SU-DHL-6 (cell line): ENCODE data around the gene CDC42EP1.

Source experiments
- H2AFZ ChIP-seq: fragments of 200-600 bp; sonication (generic); 2 replicates; pipeline ENCODE4 v1.6.1; 2014; ENCODE audit warnings: low read depth, mild to moderate bottlenecking, moderate library complexity, mixed read lengths, antibody characterized with exemption, low read length; ENCODE audit not compliant: severe bottlenecking
- H3F3A ChIP-seq: fragments of 200-600 bp; shearing (Covaris generic); 2 replicates; pipeline ENCODE4 v1.6.0; 2016; ENCODE audit warnings: antibody characterized with exemption, mild to moderate bottlenecking; ENCODE audit not compliant: insufficient read depth
- H3K27ac ChIP-seq: fragments of 200-600 bp; sonication (generic); 2 replicates; pipeline ENCODE4 v1.5.1; 2016; ENCODE audit warnings: low read depth, mild to moderate bottlenecking, low read length, moderate library complexity, mixed read lengths
- H3K27me3 ChIP-seq: fragments of 200-600 bp; sonication (generic), shearing (Covaris generic); 2 replicates; pipeline ENCODE4 v1.6.0; 2014; ENCODE audit warnings: mild to moderate bottlenecking, low read length
- H3K36me3 ChIP-seq: fragments of 200-600 bp; sonication (generic); 2 replicates; pipeline ENCODE4 v1.6.1; 2014; ENCODE audit warnings: mild to moderate bottlenecking, low read length, mixed read lengths
- H3K4me2 ChIP-seq: fragments of 300-600, 200-600 bp; shearing (Covaris generic), sonication (generic); 2 replicates; pipeline ENCODE4 v1.6.0; 2014; ENCODE audit warnings: low read length, low read depth, mild to moderate bottlenecking; ENCODE audit not compliant: poor library complexity, severe bottlenecking
- H3K4me3 ChIP-seq: fragments of 200-600 bp; sonication (generic); 2 replicates; pipeline ENCODE4 v1.5.1; 2014; ENCODE audit warnings: antibody characterized with exemption, low read length, mild to moderate bottlenecking, mixed read lengths; ENCODE audit not compliant: insufficient read depth, poor library complexity, severe bottlenecking
- H3K79me2 ChIP-seq: fragments of 200-600 bp; sonication (generic); 2 replicates; pipeline ENCODE4 v1.6.1; 2014; ENCODE audit warnings: mild to moderate bottlenecking, low read length, moderate library complexity; ENCODE audit not compliant: insufficient read depth
- H3K9ac ChIP-seq: fragments of 200-600 bp; sonication (generic); 2 replicates; pipeline ENCODE4 v1.7.0; 2014; ENCODE audit warnings: mild to moderate bottlenecking, low read length
- H3K9me2 ChIP-seq: fragments of 200-600 bp; sonication (generic); replicated peaks from 2 replicates; pipeline ENCODE4 v1.6.1; 2014; ENCODE audit warnings: low read length; ENCODE audit not compliant: insufficient read depth
- H3K9me3 ChIP-seq: fragments of 200-600 bp; sonication (generic); 2 replicates; pipeline ENCODE4 v1.6.1; 2014; ENCODE audit warnings: low read length, mixed read lengths; ENCODE audit not compliant: insufficient read depth
- H4K20me1 ChIP-seq: fragments of 200-600 bp; sonication (generic); 2 replicates; pipeline ENCODE4 v1.6.1; 2014; ENCODE audit warnings: low read depth, mild to moderate bottlenecking, antibody characterized with exemption, low read length, moderate library complexity, mixed read lengths
- CTCF ChIP-seq: fragments of 200-600 bp; sonication (generic); IDR thresholded peaks from one replicate; pipeline ENCODE4 v1.5.1; 2017; ENCODE audit warnings: antibody characterized with exemption, mild to moderate bottlenecking, low read length, moderate library complexity; ENCODE audit not compliant: insufficient read depth, poor library complexity, severe bottlenecking
- EZH2phosphoT487 ChIP-seq: fragments of 200-600 bp; sonication (generic), shearing (Covaris generic); conservative IDR thresholded peaks from 2 replicates; pipeline ENCODE4 v1.6.1; 2018; ENCODE audit warnings: mild to moderate bottlenecking, antibody characterized with exemption, low read length, moderate library complexity, mixed read lengths

The CDC42EP1 gene

GRCh38 chr22:37561212-37562048, 1.1 kb downstream of the CDC42EP1 start:
- no peak overlapping the region for H3K9ac ChIP-seq
- TF ChIP-seq EZH2phosphoT487 (no peak), CTCF (peak; percentile 48)
- no peak overlapping the region for H3K4me2 ChIP-seq
- H3K9me2 ChIP-seq: no peaks in the 10 kb centered on the region
- H2AFZ ChIP-seq: no peak overlapping the region
- no peaks in the 10 kb centered on the region for H3K79me2 ChIP-seq
- no peaks in the 10 kb centered on the region for H4K20me1 ChIP-seq
- no peak overlapping the region for H3K4me3 ChIP-seq
- H3K9me3 ChIP-seq: no peaks in the 10 kb centered on the region
- no peak overlapping the region for H3K27ac ChIP-seq
- no peaks in the 10 kb centered on the region for H3K36me3 ChIP-seq
- H3F3A ChIP-seq: no peaks in the 10 kb centered on the region
- no peaks in the 10 kb centered on the region for H3K27me3 ChIP-seq

- no peaks in the 10 kb centered on the region for H3K27me3 ChIP-seq
- H3F3A ChIP-seq: no peaks in the 10 kb centered on the region
- H3K9ac ChIP-seq: no peak overlapping the region
Measured at GRCh38 chr22:37562049-37562875, 2.0 kb downstream of the CDC42EP1 start.

More at GRCh38 chr22:37562049-37562875, 2.0 kb downstream of the CDC42EP1 start:
- H3K79me2 ChIP-seq: no peaks in the 10 kb centered on the region
- H3K4me2 ChIP-seq: no peak overlapping the region
- no peaks in the 10 kb centered on the region for H4K20me1 ChIP-seq
- H3K9me3 ChIP-seq: no peaks in the 10 kb centered on the region
- H3K4me3 ChIP-seq: no peak overlapping the region
- no peak overlapping the region for H2AFZ ChIP-seq
- H3K36me3 ChIP-seq: no peaks in the 10 kb centered on the region
- no peak overlapping the region for H3K27ac ChIP-seq
- TF ChIP-seq CTCF (no peak), EZH2phosphoT487 (no peak)
- H3K9me2 ChIP-seq: no peaks in the 10 kb centered on the region
